D721Med (cell line): Measurements from ENCODE around the gene OBSCN.

Experiments used
- DNase-seq: peaks from one replicate; pipeline ENCODE4 v3.0.0; 2011; ENCODE audit warnings: low spot score; ENCODE audit not compliant: insufficient read length
- FAIRE-seq: peaks from 2 replicates; lab custom pipeline; 2011; peaks lifted over from hg19 to GRCh38; lab: Jason Lieb, UNC
- CTCF ChIP-seq: IDR thresholded peaks from 2 replicates; pipeline ENCODE4 v1.5.1; 2012; ENCODE audit warnings: mild to moderate bottlenecking, control low read depth; ENCODE audit not compliant: insufficient read depth; ENCODE audit errors: missing control alignments

OBSCN gene

DNA sequence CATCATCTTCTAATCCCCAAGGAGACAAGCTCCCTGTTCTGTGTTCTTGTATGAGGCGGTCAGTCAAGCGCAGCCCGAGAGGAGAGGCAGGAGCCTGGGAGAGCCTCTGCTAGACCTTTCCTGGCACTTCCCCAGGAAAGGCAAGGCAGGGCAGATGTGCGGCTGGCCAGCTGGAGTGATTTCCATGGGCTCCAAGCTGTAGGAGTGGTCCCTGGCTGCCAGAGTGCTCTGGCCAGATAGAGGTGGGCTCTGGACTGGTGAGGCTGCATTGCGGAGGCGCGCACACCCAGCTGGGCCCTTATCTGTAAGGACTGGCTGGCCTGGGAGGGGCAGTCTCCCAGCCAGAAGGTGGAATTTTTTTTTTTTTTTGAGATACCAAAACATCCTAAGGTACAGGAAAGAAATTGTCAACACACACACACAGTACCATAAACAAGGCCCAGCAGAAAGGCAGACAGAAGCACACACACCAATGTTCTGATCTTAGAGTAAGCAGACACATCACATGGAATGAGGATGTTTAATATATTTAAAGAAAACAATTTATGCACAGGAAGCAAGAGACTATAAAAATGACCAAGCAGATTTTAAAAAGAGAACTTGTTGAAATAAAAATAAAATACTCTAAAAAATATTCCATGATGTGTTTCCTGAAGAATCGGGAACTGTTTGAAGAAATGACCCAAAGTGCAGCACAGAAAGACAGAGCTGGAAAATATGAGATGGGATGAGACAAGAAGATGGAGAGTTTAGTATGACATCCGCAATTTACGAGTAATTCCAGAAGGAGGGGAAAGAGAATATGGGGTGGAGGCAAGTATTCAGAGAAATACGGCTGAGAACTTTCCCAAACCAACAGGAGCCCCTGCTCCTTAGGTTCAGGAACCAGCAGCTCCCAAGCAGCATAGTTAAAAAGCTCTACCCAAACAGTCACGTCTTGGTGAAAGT, 28.8 kb upstream of the OBSCN start:
- no peak for TF ChIP-seq CTCF
- FAIRE-seq = no peak

DNA sequence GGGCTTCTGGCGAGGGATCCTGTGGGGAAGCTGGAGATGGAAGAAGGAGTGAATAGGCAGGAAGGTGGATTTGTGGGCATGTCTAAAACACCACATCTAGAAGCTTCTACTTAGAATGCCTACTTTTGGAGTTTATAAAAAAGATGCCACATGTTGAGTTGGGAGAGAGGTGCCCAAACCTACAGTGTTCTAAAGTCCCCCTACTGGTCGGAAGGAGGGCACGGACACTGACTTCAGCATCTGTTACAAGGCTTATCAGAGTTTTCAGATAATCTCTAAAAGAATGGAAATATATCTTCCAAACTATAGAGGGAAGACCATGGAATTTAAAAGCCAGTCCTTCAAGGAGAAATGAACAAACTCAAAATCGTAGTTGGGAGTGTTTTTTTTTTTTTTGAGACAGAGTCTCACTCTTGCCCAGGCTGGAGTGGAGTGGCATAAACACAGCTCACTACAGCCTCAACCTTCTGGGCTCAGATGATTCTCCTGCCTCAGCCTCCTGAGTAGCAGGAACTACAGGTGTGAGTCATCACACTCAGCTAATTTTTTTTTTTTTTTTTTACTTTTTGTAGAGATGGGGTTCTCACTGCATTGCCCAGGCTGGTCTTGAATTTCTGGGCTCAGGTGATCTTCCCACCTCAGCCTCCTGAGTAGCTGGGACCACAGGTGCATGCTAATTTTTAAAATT, 27.4 kb upstream of the OBSCN start:
- DNase-seq = no peak
- peak; percentile 34 for TF ChIP-seq CTCF

More for the DNA sequence above, 28.8 kb upstream of the OBSCN start:
- no peak for DNase-seq

DNA sequence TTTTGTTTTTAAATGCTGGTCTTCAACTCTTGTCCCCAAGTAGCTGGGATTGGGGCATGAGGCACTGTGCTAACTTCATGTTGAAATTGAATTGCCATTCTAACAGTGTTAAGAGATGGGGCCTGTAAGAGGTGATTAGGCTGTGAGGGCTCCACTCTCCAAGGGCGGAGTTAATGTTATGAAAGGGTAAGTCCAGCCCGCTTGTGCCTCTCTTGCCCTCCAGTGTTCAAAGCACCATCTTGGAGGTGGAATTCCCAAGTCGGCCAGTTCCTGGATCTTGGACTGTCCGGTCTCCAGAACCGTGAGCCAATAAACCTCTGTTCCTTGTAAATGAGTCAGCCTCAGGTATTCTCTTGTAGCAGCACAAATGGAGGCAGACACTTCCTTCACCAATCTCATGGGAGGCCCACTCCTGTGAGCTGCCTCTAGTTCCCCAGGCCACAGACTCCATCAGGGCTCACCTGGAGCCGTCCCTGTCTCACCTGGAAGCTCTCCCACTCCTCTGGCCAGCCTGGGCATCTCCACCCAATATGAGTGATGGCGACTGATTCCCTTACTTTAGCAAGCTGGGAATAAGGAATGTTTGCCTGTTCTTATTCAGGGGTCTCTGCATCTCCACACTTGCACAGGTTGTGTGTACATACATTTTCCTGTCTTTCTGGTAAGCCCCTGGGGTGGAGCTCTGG, 26.7 kb upstream of the OBSCN start:
- no peak for DNase-seq
- no peak for FAIRE-seq
- TF ChIP-seq CTCF = no peak

More for the DNA sequence above, 27.4 kb upstream of the OBSCN start:
- no peak for FAIRE-seq

- DNase-seq (no peak), FAIRE-seq (no peak)
- no peak for TF ChIP-seq CTCF
These were observed 26.2 kb upstream of the OBSCN start for GRCh38 chr1:228181645-228182034.

- FAIRE-seq = no peak
- no peak for DNase-seq
- no peak for TF ChIP-seq CTCF
These were observed 25.4 kb upstream of the OBSCN start for GRCh38 chr1:228182296-228183030.

DNA sequence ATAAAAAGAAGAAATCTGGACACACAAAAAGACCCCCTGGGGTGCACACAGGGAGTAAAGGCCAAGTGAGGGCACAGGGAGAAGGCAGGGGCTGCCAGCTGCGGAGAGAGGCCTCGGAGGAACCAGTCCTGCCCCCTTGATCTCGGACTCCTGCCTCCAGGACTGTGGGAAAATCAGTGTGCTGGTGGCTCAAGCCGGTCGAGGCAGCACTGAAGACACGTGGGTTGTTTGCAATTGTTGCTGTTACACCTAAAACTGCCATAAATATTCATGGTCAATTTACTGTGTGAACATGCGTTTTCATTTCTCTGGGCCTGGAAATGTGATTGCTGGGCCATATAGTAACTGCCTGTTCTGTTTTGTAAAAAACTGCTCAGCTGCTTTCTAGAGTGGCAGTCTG, 23.7 kb upstream of the OBSCN start:
- no peak for DNase-seq
- FAIRE-seq = no peak
- TF ChIP-seq CTCF = no peak
